ENCODE results near the gene YJEFN3. TPM values are rescaled to one million over a fixed set of nuclear protein-coding genes. Genes with fewer than 3 reads are reported as not detected.

The YJEFN3 gene
- total and polyA plus RNA-seq, 10 donors, result 1.3 to 22.7 (median 3.9) TPM

DNA sequence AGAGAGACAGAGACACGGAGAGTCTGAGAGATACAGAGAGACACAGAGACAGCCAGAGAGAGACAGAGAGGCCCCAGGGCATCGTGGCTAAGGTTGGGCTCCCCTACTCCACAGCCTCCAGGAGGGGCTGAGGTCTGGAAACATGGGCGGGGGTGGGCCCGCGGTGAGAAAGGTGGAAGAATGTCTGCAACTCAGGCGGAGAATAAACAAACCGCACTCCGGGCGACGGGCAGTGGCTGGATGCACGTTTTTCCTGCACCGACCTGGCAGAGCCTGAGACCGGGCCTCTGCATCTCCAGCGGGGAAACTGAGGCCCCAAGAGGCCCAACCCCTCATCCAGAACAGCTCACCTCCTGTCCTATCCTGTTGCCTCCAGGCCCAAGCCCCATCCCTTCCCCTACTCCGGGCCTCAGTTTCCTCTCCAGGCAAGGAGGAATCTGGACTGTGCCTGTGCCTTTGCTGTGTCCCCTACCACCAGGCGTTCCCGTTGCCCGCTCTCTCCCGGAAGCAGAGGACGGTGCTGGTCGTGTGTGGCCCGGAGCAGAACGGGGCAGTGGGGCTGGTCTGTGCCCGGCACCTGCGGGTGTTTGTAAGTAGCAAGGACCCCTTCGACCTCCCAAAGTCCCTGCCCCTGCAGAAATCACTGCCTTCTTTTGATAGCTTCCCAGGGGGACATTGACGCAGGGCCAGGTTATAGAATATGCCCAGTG, 6.0 kb downstream of the YJEFN3 start:
- peaks cover 15 to 45% (median 30%) of the 10 kb centered on the region in 6 donors for H3K4me1 ChIP-seq
- H3K4me3 ChIP-seq, result no peak overlapping the region
- peaks cover 0 to 33% (median 21%) of the 10 kb centered on the region in 7 donors for H3K27me3 ChIP-seq (replicated peaks in 1 of 7)
- no peak overlapping the region for H3K27ac ChIP-seq
- WGBS, 5 donors, result 80 to 89% (median 87%) methylated on average over 27 of the region's 27 CpGs
- intact Hi-C loops (cut with DNase I; ENCODE audit: low total_unique reads), result loop anchor here (5.0 kb wide), 2 partner anchors 108 to 428 kb away; partner anchors contain the start of gene GMIP
- H3K9me3 ChIP-seq, result no peaks in the 10 kb centered on the region
- H3K36me3 ChIP-seq, result peaks cover 0 to 13% (median 0%) of the 10 kb centered on the region in 6 donors
- TF ChIP-seq POLR2A (IDR thresholded peaks at IDR 0.05) (no peak), POLR2AphosphoS5 (IDR thresholded peaks at IDR 0.05) (peak in 1 of 3 donors; percentile 11)
- TF ChIP-seq, protein P1, sequence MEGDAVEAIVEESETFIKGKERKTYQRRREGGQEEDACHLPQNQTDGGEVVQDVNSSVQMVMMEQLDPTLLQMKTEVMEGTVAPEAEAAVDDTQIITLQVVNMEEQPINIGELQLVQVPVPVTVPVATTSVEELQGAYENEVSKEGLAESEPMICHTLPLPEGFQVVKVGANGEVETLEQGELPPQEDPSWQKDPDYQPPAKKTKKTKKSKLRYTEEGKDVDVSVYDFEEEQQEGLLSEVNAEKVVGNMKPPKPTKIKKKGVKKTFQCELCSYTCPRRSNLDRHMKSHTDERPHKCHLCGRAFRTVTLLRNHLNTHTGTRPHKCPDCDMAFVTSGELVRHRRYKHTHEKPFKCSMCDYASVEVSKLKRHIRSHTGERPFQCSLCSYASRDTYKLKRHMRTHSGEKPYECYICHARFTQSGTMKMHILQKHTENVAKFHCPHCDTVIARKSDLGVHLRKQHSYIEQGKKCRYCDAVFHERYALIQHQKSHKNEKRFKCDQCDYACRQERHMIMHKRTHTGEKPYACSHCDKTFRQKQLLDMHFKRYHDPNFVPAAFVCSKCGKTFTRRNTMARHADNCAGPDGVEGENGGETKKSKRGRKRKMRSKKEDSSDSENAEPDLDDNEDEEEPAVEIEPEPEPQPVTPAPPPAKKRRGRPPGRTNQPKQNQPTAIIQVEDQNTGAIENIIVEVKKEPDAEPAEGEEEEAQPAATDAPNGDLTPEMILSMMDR (IDR thresholded peaks at IDR 0.05 in 8 of 11, conservative IDR thresholded peaks at IDR 0.05 in 3 of 11), result no peak
- DNase-seq, result no peak

DNA sequence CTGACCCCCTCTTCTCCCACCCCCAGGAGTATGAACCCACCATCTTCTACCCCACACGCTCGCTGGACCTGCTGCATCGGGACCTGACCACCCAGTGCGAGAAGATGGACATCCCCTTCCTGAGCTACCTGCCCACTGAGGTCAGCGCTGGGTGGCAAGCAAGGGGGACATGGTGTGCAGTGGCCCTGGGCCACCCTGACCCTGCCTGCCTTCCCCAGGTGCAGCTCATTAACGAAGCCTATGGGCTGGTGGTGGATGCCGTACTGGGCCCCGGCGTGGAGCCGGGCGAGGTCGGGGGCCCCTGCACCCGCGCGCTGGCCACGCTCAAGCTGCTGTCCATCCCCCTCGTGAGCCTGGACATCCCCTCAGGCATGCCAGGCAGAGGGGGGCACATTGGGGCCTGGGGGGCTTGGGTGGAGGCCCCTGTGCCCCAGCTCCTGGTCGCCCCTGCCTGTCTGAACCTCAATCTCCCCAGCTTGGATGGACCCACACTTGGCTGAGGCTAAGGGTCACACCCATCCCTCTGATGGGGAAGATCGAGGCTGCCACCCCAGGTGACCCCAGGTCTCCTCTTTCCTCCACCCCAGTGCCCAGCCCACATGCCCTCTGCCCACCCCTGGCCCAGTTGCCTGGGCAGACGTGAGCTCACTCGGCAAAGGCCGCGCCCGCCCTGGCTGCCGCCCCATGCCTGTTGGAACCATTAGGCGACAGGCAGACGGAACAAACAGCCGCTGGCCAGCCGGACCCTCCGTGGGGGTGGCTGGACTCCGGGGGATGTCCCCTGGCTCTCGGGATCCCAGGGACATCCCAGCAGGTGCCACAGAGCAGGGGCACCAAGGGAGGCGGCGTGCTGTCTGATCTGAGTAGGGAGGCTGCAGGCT, 6.8 kb downstream of the YJEFN3 start:
- peaks cover 0 to 7% (median 0%) of the 10 kb centered on the region in 8 donors for H3K9me3 ChIP-seq
- WGBS, 5 donors, result 88 to 95% (median 93%) methylated on average over 27 to 34 of the region's 34 CpGs
- intact Hi-C loops (cut with DNase I; ENCODE audit: low total_unique reads), result no loop called here
- H3K4me1 ChIP-seq, result peaks cover 15 to 46% (median 34%) of the 10 kb centered on the region in 6 donors
- DNase-seq, result peak; percentile 74
- TF ChIP-seq POLR2A (IDR thresholded peaks at IDR 0.05), result no peak
- TF ChIP-seq, protein P1 (IDR thresholded peaks at IDR 0.05 in 8 of 11, conservative IDR thresholded peaks at IDR 0.05 in 3 of 11), result no peak
- no peak for TF ChIP-seq POLR2AphosphoS5 (IDR thresholded peaks at IDR 0.05)
- H3K27me3 ChIP-seq (replicated peaks in 1 of 7), result peaks cover 0 to 41% (median 29%) of the 10 kb centered on the region in 7 donors
- peaks cover 0 to 6% (median 0%) of the 10 kb centered on the region in 6 donors for H3K36me3 ChIP-seq
- no peak overlapping the region for H3K4me3 ChIP-seq
- H3K27ac ChIP-seq, result no peak overlapping the region

DNA sequence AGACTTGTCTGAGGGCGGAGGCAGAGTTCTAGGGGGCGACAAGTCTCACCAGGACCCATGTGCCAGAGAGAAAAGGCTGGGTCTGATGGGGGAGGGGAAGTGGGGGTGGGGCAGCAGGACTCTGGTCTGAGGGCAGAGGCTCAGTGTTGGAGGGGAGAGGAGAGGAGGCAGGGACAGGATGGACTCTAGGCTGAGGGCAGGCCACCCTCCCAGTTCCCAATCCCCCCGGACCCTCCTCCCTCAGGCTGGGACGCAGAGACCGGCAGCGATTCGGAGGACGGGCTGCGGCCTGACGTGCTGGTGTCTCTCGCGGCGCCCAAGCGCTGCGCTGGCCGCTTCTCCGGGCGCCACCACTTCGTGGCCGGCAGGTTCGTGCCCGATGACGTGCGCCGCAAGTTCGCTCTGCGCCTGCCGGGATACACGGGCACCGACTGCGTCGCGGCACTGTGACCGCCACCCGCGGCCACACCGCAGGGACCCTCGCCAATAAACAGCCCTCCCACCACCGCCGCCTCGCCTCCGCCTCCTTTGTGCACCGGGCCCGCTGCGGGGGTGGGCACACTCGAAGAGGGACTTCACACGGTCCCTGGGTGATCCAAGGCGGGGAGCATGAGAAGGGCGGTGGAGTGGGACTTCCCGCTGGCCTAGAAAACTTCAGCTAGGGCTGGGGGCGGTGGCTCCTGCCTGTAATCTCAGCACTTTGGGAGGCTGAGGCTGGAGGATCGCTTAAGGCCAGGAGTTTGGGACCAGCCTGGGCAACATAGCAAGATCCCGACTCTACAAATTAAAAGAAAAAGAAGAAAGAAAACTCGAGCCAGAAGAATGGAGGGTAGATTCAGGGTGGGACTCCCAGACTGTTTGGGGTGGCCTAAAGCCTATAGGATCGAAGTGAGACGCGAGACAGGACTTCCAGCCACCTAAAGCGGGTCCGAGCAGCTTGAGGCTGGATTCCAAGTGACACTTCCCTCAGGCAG, 8.7 kb downstream of the YJEFN3 start:
- intact Hi-C loops (cut with DNase I; ENCODE audit: low total_unique reads), result no loop called here
- WGBS, 5 donors, result 30 to 69% (median 49%) methylated on average over 38 to 59 of the region's 59 CpGs
- Histone ChIP-seq H3K36me3 (peaks cover 0 to 6% (median 0%) of the 10 kb centered on the region in 6 donors), H3K27ac (no peak overlapping the region), H3K4me3 (peak overlapping the region in 4 of 8 donors; percentile 13 to 53 (median 32)), H3K9me3 (peaks cover 0 to 7% (median 0%) of the 10 kb centered on the region in 8 donors), H3K27me3 (replicated peaks in 1 of 7) (peaks cover 0 to 59% (median 48%) of the 10 kb centered on the region in 7 donors), H3K4me1 (peaks cover 11 to 56% (median 40%) of the 10 kb centered on the region in 6 donors)
- TF ChIP-seq POLR2AphosphoS5 (IDR thresholded peaks at IDR 0.05), result peak in 2 of 3 donors; percentile 26 to 27
- TF ChIP-seq, protein P1 (IDR thresholded peaks at IDR 0.05 in 8 of 11, conservative IDR thresholded peaks at IDR 0.05 in 3 of 11), result no peak
- no peak for TF ChIP-seq POLR2A (IDR thresholded peaks at IDR 0.05)
- no peak for DNase-seq
